Heart left ventricle (tissue), 16 donors: ENCODE measurements around the gene STATH. TPM values are rescaled to one million over a fixed set of nuclear protein-coding genes. Genes with fewer than 3 reads are reported as not detected.
"Not testable (repeated sequence)": the region's sequence is repeated elsewhere in the genome, so short reads cannot be mapped to it uniquely, and the experiment has no call there.

Source experiments
- ATAC-seq, 4 donors: fragments of 200-7000 bp; cut with Tn5 transposase; one replicate each; pipeline ENCODE4 v1.9.1; 2020 to 2022; ENCODE audit warnings: moderate library complexity in 4 of 4, mild to moderate bottlenecking in 3 of 4, moderate number of reproducible peaks in 1 of 4
- DNase-seq, 5 donors: peaks; one replicate each; pipeline ENCODE4 v3.0.0-alpha.2; 2020
- H3K27ac ChIP-seq, 12 donors: fragments of 200-600 bp; sonication (generic) in 4 of 12; one replicate each; pipeline versions ENCODE4 v1.5.0 to v1.8.0; 2016 to 2022; ENCODE audit warnings: mild to moderate bottlenecking in 2 of 12
- H3K27me3 ChIP-seq, 9 donors: fragments of 200-600 bp; sonication (generic) in 2 of 9; one replicate each; pipeline versions ENCODE4 v1.5.1 to v1.8.0; 2016 to 2022; ENCODE audit warnings: mild to moderate bottlenecking in 3 of 9
- H3K36me3 ChIP-seq, 9 donors: fragments of 200-600 bp; sonication (generic) in 2 of 9; one replicate each; pipeline versions ENCODE4 v1.5.0 to v1.8.0; 2018 to 2022; ENCODE audit warnings: mild to moderate bottlenecking in 2 of 9
- H3K4me1 ChIP-seq, 12 donors: fragments of 200-600 bp; sonication (generic) in 4 of 12; one replicate each; pipeline versions ENCODE4 v1.5.0 to v1.8.0; 2016 to 2022; ENCODE audit warnings: mild to moderate bottlenecking in 3 of 12
- H3K4me3 ChIP-seq, 12 donors: fragments of 200-600 bp; sonication (generic) in 4 of 12; one replicate each; pipeline versions ENCODE4 v1.5.0 to v1.8.0; 2017 to 2022; ENCODE audit warnings: mild to moderate bottlenecking in 9 of 12, moderate library complexity in 4 of 12
- H3K9me3 ChIP-seq, 12 donors: fragments of 200-600 bp; sonication (generic) in 4 of 12; one replicate each; pipeline versions ENCODE4 v1.5.0 to v1.8.0; 2016 to 2022; ENCODE audit warnings: mild to moderate bottlenecking in 1 of 12
- CTCF ChIP-seq, 12 donors: fragments of 200-600 bp; sonication (generic) in 4 of 12; IDR thresholded peaks; one replicate each; pipeline versions ENCODE4 v1.5.0 to v1.8.0; 2018 to 2022; ENCODE audit warnings: antibody characterized with exemption in 12 of 12, mild to moderate bottlenecking in 5 of 12
- POLR2A ChIP-seq, 2 donors: fragments of 450-650 bp; IDR thresholded peaks; one replicate each; pipeline ENCODE4 v1.6.1; 2017; ENCODE audit warnings: antibody characterized with exemption in 2 of 2, mild to moderate bottlenecking in 2 of 2, moderate library complexity in 2 of 2
- WGBS, 4 donors: extraction: QIAGEN DNeasy Blood & Tissue Kit in 2 of 4; methylation state at CpG; one replicate each; pipeline versions ENCODE4 v1.1.5 to v1.1.7; 2013 to 2018; 5-methylcytosine and 5-hydroxymethylcytosine counted together
- intact Hi-C, 10 donors: fragments of 100-400 bp; cut with DNase I; formaldehyde crosslinking; loops; one replicate each; pipeline versions ENCODE4 v1.11.1 to v1.14.2; 2022
- polyA plus RNA-seq, 2 donors: library from polyadenylated mRNA; stranded (reverse); fragments of 200-250 nt; gene quantifications; one replicate each; pipeline ENCODE4 v1.2.3, GENCODE V29; 2013
- total RNA-seq, 9 donors: library from RNA; depleted of rRNA in 2 of 9; stranded (reverse); fragments of >200 nt in 2 of 9; fragmentation: NEBNext Ultra II Directional in 3 of 9; extraction: Animal tissue kit (Norgen Biotek cat#: 25700) in 3 of 9; gene quantifications; one replicate each; pipeline versions ENCODE4 v1.1.0 to v1.2.4, GENCODE V29; 2016 to 2023
- donor health status: ischemic (EF 13 %, LVEDD 7.1; RV severe dilation, severe dysfunction).
- donor health status: healthy with polysubstance abuse.
- donor health status: DM: no; HTN: yes; CAD: no.
- donor health status: DM: no; HTN: no; CAD: no.
- donor health status: ischemic (EF 25% LVEDD 6.9; RV normal size, moderate dysfunction).
- donor health status: ischemic (EF 25% LVEDD 5.7; RV mildly dilated, moderate dysfunction).
- donor health status: healthy.
- donor health status: DM: yes; HTN: yes; CAD: no.
- donor health status: ischemic (EF 35%, LVEDD 5.7; RV mildly dilated, moderate dysfunction).
- donor health status: nonischemic (EF 11% LVEDD 7.7; RV severe dilation, severe dysfunction).
- donor health status: DM: yes; HTN: yes; CAD: no.
- donor health status: PGD.
- donor health status: ischemic (EF 29% LVEDD 5.4; RV normal size, mild dysfunction).
- donor health status: nonischemic (EF 23%, LVEDD 6.1; RV moderate dilation, normal function).

Gene STATH
- total and polyA plus RNA-seq, 11 donors, result not detected

GRCh38 chr4:70027011-70027410 is 31.2 kb downstream of the STATH start:
- peaks cover 0 to 5% (median 0%) of the 10 kb centered on the region in 12 donors for H3K9me3 ChIP-seq
- H3K4me1 ChIP-seq, result no peaks in the 10 kb centered on the region
- H3K27ac ChIP-seq, result no peak overlapping the region
- no peaks in the 10 kb centered on the region for H3K27me3 ChIP-seq
- no peaks in the 10 kb centered on the region for H3K36me3 ChIP-seq
- no peak for TF ChIP-seq CTCF (IDR thresholded peaks at IDR 0.05)
- TF ChIP-seq POLR2A (IDR thresholded peaks at IDR 0.05), result no peak
- WGBS, 4 donors, result 74 to 81% (median 77%) methylated on average over 5 of the region's 5 CpGs
- no peak overlapping the region for H3K4me3 ChIP-seq
- no peak for ATAC-seq
- no peak for DNase-seq
- intact Hi-C loops, result no loop called here

GRCh38 chr4:70028159-70028558 is 32.4 kb downstream of the STATH start, which contains the start of gene HTN3:
Gene HTN3, plus strand, starts transcription at chr4:70028459. Its CDS starts 2,282 bp downstream, at chr4:70030741.
- DNase-seq, ATAC-seq, H3K36me3 ChIP-seq, H3K27ac ChIP-seq, H3K9me3 ChIP-seq, H3K4me1 ChIP-seq, H3K4me3 ChIP-seq, H3K27me3 ChIP-seq, intact Hi-C loops: not testable (repeated sequence)
- WGBS, 4 donors, result 77 to 83% (median 82%) methylated on average over 6 to 7 of the region's 7 CpGs

DNA sequence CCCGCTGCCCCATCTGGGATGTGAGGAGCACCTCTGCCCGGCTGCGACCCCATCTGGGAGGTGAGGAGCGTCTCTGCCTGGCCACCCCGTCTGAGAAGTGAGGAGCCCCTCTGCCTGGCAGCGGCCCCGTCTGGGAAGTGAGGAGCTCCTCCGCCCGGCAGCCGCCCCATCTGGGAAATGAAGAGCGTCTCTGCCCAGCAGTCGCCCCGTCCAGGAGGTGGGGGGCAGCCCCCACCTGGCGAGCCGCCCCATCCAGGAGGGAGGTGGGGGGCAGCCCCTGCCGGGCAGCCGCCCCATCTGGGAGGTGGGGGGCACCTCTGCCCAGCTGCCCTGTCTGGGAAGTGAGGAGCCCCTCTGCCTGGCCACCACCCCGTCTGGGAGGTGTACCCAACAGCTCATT is 41.8 kb downstream of the STATH start:
- peak in 1 of 5 donors; percentile 51 for DNase-seq
- H3K9me3 ChIP-seq, result peaks cover 0 to 25% (median 0%) of the 10 kb centered on the region in 12 donors

DNA sequence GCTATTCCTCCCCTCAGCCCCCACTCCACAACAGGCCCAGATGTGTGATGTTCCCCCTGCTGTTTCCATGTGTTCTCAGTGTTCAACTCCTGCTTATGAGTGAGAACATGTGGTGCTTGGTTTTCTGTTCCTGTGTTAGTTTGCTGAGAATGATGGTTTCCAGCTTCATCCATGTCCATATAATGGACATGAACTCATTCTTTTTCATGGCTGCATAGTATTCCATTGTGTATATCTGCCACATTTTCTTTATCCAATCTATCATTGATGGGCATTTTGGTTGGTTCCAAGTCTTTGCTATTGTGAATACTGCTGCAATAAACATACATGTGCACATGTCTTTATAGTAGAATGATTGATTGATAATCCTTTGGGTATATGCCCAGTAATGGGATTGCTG is 44.2 kb downstream of the STATH start:
- H3K36me3 ChIP-seq, DNase-seq, H3K27me3 ChIP-seq, H3K4me1 ChIP-seq, H3K27ac ChIP-seq, intact Hi-C loops, H3K4me3 ChIP-seq, ATAC-seq: not testable (repeated sequence)
- H3K9me3 ChIP-seq, result peaks cover 0 to 17% (median 0%) of the 10 kb centered on the region in 12 donors

More for the DNA sequence above, 41.8 kb downstream of the STATH start:
- ATAC-seq, H3K27me3 ChIP-seq, H3K4me3 ChIP-seq, H3K27ac ChIP-seq, intact Hi-C loops, H3K36me3 ChIP-seq, H3K4me1 ChIP-seq: not testable (repeated sequence)
- 76 to 91% (median 89%) methylated on average over 3 to 18 of the region's 18 CpGs for WGBS, 4 donors

DNA sequence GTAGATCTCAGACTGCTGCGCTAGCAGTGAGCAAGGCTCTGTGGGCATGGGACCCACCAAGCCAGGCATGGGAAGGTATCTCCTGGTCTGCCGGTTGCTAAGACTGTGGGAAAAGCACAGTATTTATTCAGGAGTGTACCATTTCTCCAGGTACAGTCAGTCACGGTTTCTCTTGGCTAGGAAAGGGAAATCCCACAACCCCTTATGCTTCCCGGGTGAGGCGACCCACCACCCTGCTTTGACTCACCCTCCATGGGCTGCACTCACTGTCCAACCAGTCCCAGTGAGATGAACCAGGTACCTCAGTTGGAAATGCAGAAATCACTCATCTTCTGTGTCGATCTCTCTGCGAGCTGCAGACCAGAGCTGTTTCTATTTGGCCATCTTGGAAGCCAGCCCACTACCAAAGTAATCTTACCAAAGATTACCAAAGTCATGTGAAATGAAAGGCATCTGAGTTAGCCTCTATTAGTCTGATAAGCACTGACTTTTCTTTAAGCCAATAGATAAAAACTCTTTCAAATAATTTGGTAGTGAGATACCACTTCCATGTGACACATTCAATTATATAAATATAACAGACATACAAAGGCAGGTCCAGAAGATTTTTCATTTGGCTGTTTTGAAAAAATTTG is 46.0 kb downstream of the STATH start:
- no peak overlapping the region for H3K27ac ChIP-seq
- intact Hi-C loops, result no loop called here
- no peak for DNase-seq
- ATAC-seq, result no peak
- no peaks in the 10 kb centered on the region for H3K4me1 ChIP-seq
- 73 to 78% (median 76%) methylated on average over 7 of the region's 7 CpGs for WGBS, 4 donors
- no peaks in the 10 kb centered on the region for H3K27me3 ChIP-seq
- H3K9me3 ChIP-seq, result peaks cover 0 to 14% (median 0%) of the 10 kb centered on the region in 12 donors
- TF ChIP-seq CTCF (IDR thresholded peaks at IDR 0.05) (no peak), POLR2A (IDR thresholded peaks at IDR 0.05) (no peak)
- no peaks in the 10 kb centered on the region for H3K36me3 ChIP-seq
- H3K4me3 ChIP-seq, result no peak overlapping the region

DNA sequence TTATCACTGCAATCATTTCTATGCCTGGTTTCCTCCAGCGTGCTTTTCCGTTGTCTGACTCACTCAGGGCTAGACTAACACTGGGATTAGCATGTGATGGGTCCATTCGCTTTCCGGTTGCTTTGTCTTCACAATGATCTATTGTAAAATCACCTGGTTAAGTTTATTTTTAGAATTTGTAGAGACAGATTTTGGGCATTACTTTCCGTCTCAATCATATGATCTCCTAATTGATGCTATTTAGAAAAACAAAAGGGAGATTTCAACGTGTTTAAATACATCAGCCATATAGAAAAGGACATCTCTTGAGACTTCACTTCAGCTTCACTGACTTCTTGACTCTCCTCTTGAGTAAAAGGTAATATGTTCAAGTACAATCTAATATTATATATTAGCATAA is 54.4 kb downstream of the STATH start, which contains the start of gene HTN1:
TSS of gene HTN1 (plus strand) at position 301 of the 400 bp plus-strand sequence. CDS start 2,639 bp downstream, outside the sequence.
- DNase-seq, H3K27ac ChIP-seq, H3K9me3 ChIP-seq, H3K27me3 ChIP-seq, ATAC-seq, H3K36me3 ChIP-seq, H3K4me1 ChIP-seq, intact Hi-C loops, H3K4me3 ChIP-seq: not testable (repeated sequence)
- 66 to 81% (median 73%) methylated on average over 4 to 6 of the region's 6 CpGs for WGBS, 4 donors

Other genes starting within 250 kb of the STATH start
- 1 to 10 TPM in 2 of 9 donors, under 1 TPM in 7; 0.17 to 1.1 (median 0.72) TPM for gene SULT1B1, start 235.3 kb upstream of the STATH start, total RNA-seq
- gene SULT1B1, start 235.3 kb upstream of the STATH start, polyA plus RNA-seq, result under 1 TPM; 0.15 to 0.49 TPM
- gene SULT1E1, start 135.8 kb upstream of the STATH start, total RNA-seq, result not detected
- gene SULT1E1, start 135.8 kb upstream of the STATH start, polyA plus RNA-seq, result not detected
- gene CSN1S1, start 64.9 kb upstream of the STATH start, total RNA-seq, result not detected
- gene CSN1S1, start 64.9 kb upstream of the STATH start, polyA plus RNA-seq, result under 1 TPM in 1 of 2 donors, not detected in 1; 0.12 TPM
- not detected for gene CSN2, start 30.2 kb upstream of the STATH start, total RNA-seq
- gene CSN2, start 30.2 kb upstream of the STATH start, polyA plus RNA-seq, result not detected
- gene HTN3, start 32.5 kb downstream of the STATH start, total RNA-seq, result not detected
- not detected for gene HTN3, start 32.5 kb downstream of the STATH start, polyA plus RNA-seq
- not detected for gene HTN1, start 54.5 kb downstream of the STATH start, total RNA-seq
- gene HTN1, start 54.5 kb downstream of the STATH start, polyA plus RNA-seq, result not detected
- not detected for gene PRR27, start 158.3 kb downstream of the STATH start, total RNA-seq
- gene PRR27, start 158.3 kb downstream of the STATH start, polyA plus RNA-seq, result not detected
- gene ODAM, start 199.8 kb downstream of the STATH start, total RNA-seq, result not detected
- not detected for gene ODAM, start 199.8 kb downstream of the STATH start, polyA plus RNA-seq
- gene FDCSP, start 230.2 kb downstream of the STATH start, total RNA-seq, result not detected
- not detected for gene FDCSP, start 230.2 kb downstream of the STATH start, polyA plus RNA-seq
- gene CSN3, start 246.6 kb downstream of the STATH start, total RNA-seq, result not detected
- gene CSN3, start 246.6 kb downstream of the STATH start, polyA plus RNA-seq, result not detected